ENCODE data around the gene MBOAT2. TPM values are rescaled to one million over a fixed set of nuclear protein-coding genes. Genes with fewer than 3 reads are reported as not detected.
"Not testable (repeated sequence)": the region's sequence is repeated elsewhere in the genome, so short reads cannot be mapped to it uniquely, and the experiment has no call there.

The MBOAT2 gene
- total and polyA plus RNA-seq, 4 donors = 0.57 to 65.5 (median 3.2) TPM

- H3K9ac ChIP-seq (ENCODE audit: low read depth in 1 of 2, low read length in 2 of 2); H3K36me3 ChIP-seq (ENCODE audit: control insufficient read depth in 4 of 4, insufficient read depth in 3 of 4, low read depth in 1 of 4, low read length in 3 of 4); H3K9me3 ChIP-seq (ENCODE audit: control insufficient read depth in 4 of 4, low read length in 3 of 4); DNase-seq (ENCODE audit: low spot score); H3K4me3 ChIP-seq (ENCODE audit: low read depth in 1 of 3, low read length in 3 of 3); H3K4me1 ChIP-seq (ENCODE audit: control insufficient read depth in 4 of 4, insufficient read depth in 4 of 4, low read length in 3 of 4); H3K27ac ChIP-seq (ENCODE audit: low read depth in 1 of 2, low read length in 2 of 2); H3K27me3 ChIP-seq (ENCODE audit: control insufficient read depth in 4 of 4, insufficient read depth in 4 of 4, low read length in 3 of 4): not testable (repeated sequence)
- WGBS = 87% methylated on average over 5 of the region's 5 CpGs
Measured at GRCh38 chr2:9051451-9051850, 48.0 kb upstream of the MBOAT2 start.

GRCh38 chr2:9050122-9050809, 46.8 kb upstream of the MBOAT2 start:
- Histone ChIP-seq H3K36me3 (ENCODE audit: control insufficient read depth in 4 of 4, insufficient read depth in 3 of 4, low read depth in 1 of 4, low read length in 3 of 4) (no peaks in the 10 kb centered on the region), H3K9ac (ENCODE audit: low read depth in 1 of 2, low read length in 2 of 2) (no peak overlapping the region), H3K27me3 (ENCODE audit: control insufficient read depth in 4 of 4, insufficient read depth in 4 of 4, low read length in 3 of 4) (no peaks in the 10 kb centered on the region), H3K4me3 (ENCODE audit: low read depth in 1 of 3, low read length in 3 of 3) (no peak overlapping the region), H3K4me1 (ENCODE audit: control insufficient read depth in 4 of 4, insufficient read depth in 4 of 4, low read length in 3 of 4) (no peaks in the 10 kb centered on the region), H3K27ac (ENCODE audit: low read depth in 1 of 2, low read length in 2 of 2) (no peak overlapping the region), H3K9me3 (ENCODE audit: control insufficient read depth in 4 of 4, low read length in 3 of 4) (no peaks in the 10 kb centered on the region)
- 61% methylated on average over 10 of the region's 10 CpGs for WGBS
- TF ChIP-seq JUND (IDR thresholded peaks at IDR 0.05) (no peak), HNF4A (conservative IDR thresholded peaks at IDR 0.05) (no peak), RXRA (IDR thresholded peaks at IDR 0.05) (no peak), ATF3 (IDR thresholded peaks at IDR 0.05) (no peak), TAF1 (conservative IDR thresholded peaks at IDR 0.05) (no peak), YY1 (IDR thresholded peaks at IDR 0.05) (no peak), GABPA (IDR thresholded peaks at IDR 0.05 in 1 of 2, conservative IDR thresholded peaks at IDR 0.05 in 1 of 2) (no peak), RAD21 (IDR thresholded peaks at IDR 0.05) (no peak), CTCF (IDR thresholded peaks at IDR 0.05; ENCODE audit: low read depth, low read length, missing input control) (no peak), ZBTB33 (IDR thresholded peaks at IDR 0.05) (no peak), SP1 (IDR thresholded peaks at IDR 0.05) (no peak)
- TF ChIP-seq, protein P1, sequence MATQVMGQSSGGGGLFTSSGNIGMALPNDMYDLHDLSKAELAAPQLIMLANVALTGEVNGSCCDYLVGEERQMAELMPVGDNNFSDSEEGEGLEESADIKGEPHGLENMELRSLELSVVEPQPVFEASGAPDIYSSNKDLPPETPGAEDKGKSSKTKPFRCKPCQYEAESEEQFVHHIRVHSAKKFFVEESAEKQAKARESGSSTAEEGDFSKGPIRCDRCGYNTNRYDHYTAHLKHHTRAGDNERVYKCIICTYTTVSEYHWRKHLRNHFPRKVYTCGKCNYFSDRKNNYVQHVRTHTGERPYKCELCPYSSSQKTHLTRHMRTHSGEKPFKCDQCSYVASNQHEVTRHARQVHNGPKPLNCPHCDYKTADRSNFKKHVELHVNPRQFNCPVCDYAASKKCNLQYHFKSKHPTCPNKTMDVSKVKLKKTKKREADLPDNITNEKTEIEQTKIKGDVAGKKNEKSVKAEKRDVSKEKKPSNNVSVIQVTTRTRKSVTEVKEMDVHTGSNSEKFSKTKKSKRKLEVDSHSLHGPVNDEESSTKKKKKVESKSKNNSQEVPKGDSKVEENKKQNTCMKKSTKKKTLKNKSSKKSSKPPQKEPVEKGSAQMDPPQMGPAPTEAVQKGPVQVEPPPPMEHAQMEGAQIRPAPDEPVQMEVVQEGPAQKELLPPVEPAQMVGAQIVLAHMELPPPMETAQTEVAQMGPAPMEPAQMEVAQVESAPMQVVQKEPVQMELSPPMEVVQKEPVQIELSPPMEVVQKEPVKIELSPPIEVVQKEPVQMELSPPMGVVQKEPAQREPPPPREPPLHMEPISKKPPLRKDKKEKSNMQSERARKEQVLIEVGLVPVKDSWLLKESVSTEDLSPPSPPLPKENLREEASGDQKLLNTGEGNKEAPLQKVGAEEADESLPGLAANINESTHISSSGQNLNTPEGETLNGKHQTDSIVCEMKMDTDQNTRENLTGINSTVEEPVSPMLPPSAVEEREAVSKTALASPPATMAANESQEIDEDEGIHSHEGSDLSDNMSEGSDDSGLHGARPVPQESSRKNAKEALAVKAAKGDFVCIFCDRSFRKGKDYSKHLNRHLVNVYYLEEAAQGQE (IDR thresholded peaks at IDR 0.05) = no peak
- TF ChIP-seq, protein P2, sequence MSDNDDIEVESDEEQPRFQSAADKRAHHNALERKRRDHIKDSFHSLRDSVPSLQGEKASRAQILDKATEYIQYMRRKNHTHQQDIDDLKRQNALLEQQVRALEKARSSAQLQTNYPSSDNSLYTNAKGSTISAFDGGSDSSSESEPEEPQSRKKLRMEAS (IDR thresholded peaks at IDR 0.05) = no peak
- no peak for DNase-seq (ENCODE audit: low spot score)
